Esophagus muscularis mucosa (tissue), 4 donors: ENCODE results near the gene SUPT3H. TPM values are rescaled to one million over a fixed set of nuclear protein-coding genes. Genes with fewer than 3 reads are reported as not detected.

Experiments
- DNase-seq: peaks from one replicate; pipeline ENCODE4 v3.0.0-alpha.2; 2017; ENCODE audit errors: extremely low spot score
- H3K27ac ChIP-seq, 4 donors: fragments of 200-600 bp; sonication (generic); replicated peaks in 1 of 4; 1 replicate in 3 of 4; 2 replicates in 1 of 4; pipeline ENCODE4 v1.5.1; 2016 to 2019; ENCODE audit warnings: mild to moderate bottlenecking in 1 of 4
- H3K27me3 ChIP-seq, 4 donors: fragments of 200-600 bp; sonication (generic); one replicate each; pipeline versions ENCODE4 v1.5.1 to v1.6.0; 2016 to 2019
- H3K36me3 ChIP-seq, 4 donors: fragments of 200-600 bp; sonication (generic); one replicate each; pipeline ENCODE4 v1.5.1; 2016 to 2019
- H3K4me1 ChIP-seq, 4 donors: fragments of 200-600 bp; sonication (generic); one replicate each; pipeline ENCODE4 v1.5.1; 2016 to 2019
- H3K4me3 ChIP-seq, 4 donors: fragments of 200-600 bp; sonication (generic); 1 replicate in 2 of 4; 2 replicates in 2 of 4; pipeline ENCODE4 v1.5.1; 2016 to 2019; ENCODE audit warnings: mild to moderate bottlenecking in 4 of 4, moderate library complexity in 1 of 4
- H3K9me3 ChIP-seq, 4 donors: fragments of 200-600 bp; sonication (generic); 1 replicate in 3 of 4; 2 replicates in 1 of 4; pipeline ENCODE4 v1.5.1; 2016 to 2019
- CTCF ChIP-seq, 3 experiments: fragments of 200-600 bp in 2 of 3; fragments of 450-650 bp in 1 of 3; sonication (generic) in 2 of 3; IDR thresholded peaks; one replicate each; pipeline ENCODE4 v1.5.1; 2017 to 2019; ENCODE audit warnings: antibody characterized with exemption in 3 of 3, mild to moderate bottlenecking in 2 of 3, moderate library complexity in 1 of 3
- EP300 ChIP-seq: sonication (generic); formaldehyde crosslinking; IDR thresholded peaks from one replicate; pipeline ENCODE4 v1.6.1; 2017; ENCODE audit warnings: antibody characterized with exemption
- POLR2A ChIP-seq: fragments of 450-650 bp; IDR thresholded peaks from one replicate; pipeline ENCODE4 v1.6.1; 2017; ENCODE audit warnings: antibody characterized with exemption, moderate library complexity, mild to moderate bottlenecking, low read depth
- POLR2AphosphoS5 ChIP-seq, 2 donors: sonication (generic); formaldehyde crosslinking; IDR thresholded peaks; one replicate each; pipeline ENCODE4 v1.6.1; 2017; ENCODE audit warnings: antibody characterized with exemption in 2 of 2
- WGBS: methylation state at CpG from one replicate; pipeline ENCODE4 v1.1.5; 2018; 5-methylcytosine and 5-hydroxymethylcytosine counted together
- intact Hi-C: fragments of 100-400 bp; cut with DNase I; formaldehyde crosslinking; loops from one replicate; pipeline ENCODE4 v1.15.1; 2023
- total RNA-seq, 4 donors: library from RNA; depleted of rRNA; stranded (reverse); fragments of >200 nt; gene quantifications; one replicate each; pipeline versions ENCODE4 v1.1.0 to v1.2.1, GENCODE V29; 2016

SUPT3H gene
- total RNA-seq, 4 donors from 2014 or later = 5.1 to 13.3 (median 9.9) TPM

- H3K9me3 ChIP-seq = peaks cover 0 to 11% (median 3%) of the 10 kb centered on the region in 4 donors
- TF ChIP-seq EP300 (no peak), CTCF (IDR thresholded peaks at IDR 0.05) (no peak), POLR2A (no peak), POLR2AphosphoS5 (IDR thresholded peaks at IDR 0.05) (no peak)
- H3K4me3 ChIP-seq = no peak overlapping the region
- WGBS = 100% methylated on average over 1 of the region's 1 CpG
- H3K27me3 ChIP-seq = no peaks in the 10 kb centered on the region
- H3K27ac ChIP-seq = no peak overlapping the region
- no peaks in the 10 kb centered on the region for H3K36me3 ChIP-seq
- no peaks in the 10 kb centered on the region for H3K4me1 ChIP-seq
- intact Hi-C loops = no loop called here
- no peak for DNase-seq
Observed at GRCh38 chr6:44784195-44784594, 593.5 kb downstream of the SUPT3H start.

- WGBS = 78% methylated on average over 3 of the region's 3 CpGs
Observed at GRCh38 chr6:44782892-44783291, 594.8 kb downstream of the SUPT3H start.

GRCh38 chr6:44781912-44782597 lies 595.7 kb downstream of the SUPT3H start:
- Histone ChIP-seq H3K4me3 (no peak overlapping the region), H3K27ac (no peak overlapping the region), H3K4me1 (no peaks in the 10 kb centered on the region), H3K9me3 (peaks cover 0 to 11% (median 3%) of the 10 kb centered on the region in 4 donors), H3K36me3 (no peaks in the 10 kb centered on the region), H3K27me3 (no peaks in the 10 kb centered on the region)
- intact Hi-C loops = no loop called here
- WGBS = 78% methylated on average over 1 of the region's 2 CpGs
- TF ChIP-seq EP300 (no peak), CTCF (IDR thresholded peaks at IDR 0.05) (no peak), POLR2A (no peak), POLR2AphosphoS5 (IDR thresholded peaks at IDR 0.05) (no peak)
- peak; percentile 57 for DNase-seq

More at GRCh38 chr6:44782892-44783291, 594.8 kb downstream of the SUPT3H start:
- Histone ChIP-seq H3K9me3 (peaks cover 0 to 11% (median 3%) of the 10 kb centered on the region in 4 donors), H3K36me3 (no peaks in the 10 kb centered on the region), H3K4me1 (no peaks in the 10 kb centered on the region), H3K27ac (no peak overlapping the region), H3K27me3 (no peaks in the 10 kb centered on the region), H3K4me3 (no peak overlapping the region)
- DNase-seq = peak; percentile 82
- TF ChIP-seq POLR2A = no peak
- no peak for TF ChIP-seq CTCF (IDR thresholded peaks at IDR 0.05)
- no peak for TF ChIP-seq POLR2AphosphoS5 (IDR thresholded peaks at IDR 0.05)
- no peak for TF ChIP-seq EP300
- intact Hi-C loops = no loop called here

GRCh38 chr6:44780161-44780560 lies 597.6 kb downstream of the SUPT3H start:
- intact Hi-C loops = no loop called here
- peaks cover 0 to 11% (median 3%) of the 10 kb centered on the region in 4 donors for H3K9me3 ChIP-seq
- no peaks in the 10 kb centered on the region for H3K27me3 ChIP-seq
- no peak overlapping the region for H3K27ac ChIP-seq
- H3K4me3 ChIP-seq = no peak overlapping the region
- TF ChIP-seq EP300 = no peak
- TF ChIP-seq POLR2AphosphoS5 (IDR thresholded peaks at IDR 0.05) = no peak
- TF ChIP-seq CTCF (IDR thresholded peaks at IDR 0.05) = no peak
- no peak for TF ChIP-seq POLR2A
- H3K36me3 ChIP-seq = no peaks in the 10 kb centered on the region
- H3K4me1 ChIP-seq = no peaks in the 10 kb centered on the region
- WGBS = 71% methylated on average over 5 of the region's 7 CpGs
- peak; percentile 86 for DNase-seq
